GM12891 (cell line): ENCODE results near the gene MAGI1.
"Not testable (repeated sequence)": the region's sequence is repeated elsewhere in the genome, so short reads cannot be mapped to it uniquely, and the experiment has no call there.

ENCODE experiments used
- DNase-seq: peaks from one replicate; pipeline ENCODE4 v3.0.0; 2011; ENCODE audit warnings: low spot score; ENCODE audit not compliant: insufficient read length
- FAIRE-seq: peaks from 2 replicates; lab custom pipeline; 2011; peaks lifted over from hg19 to GRCh38; lab: Jason Lieb, UNC
- PAX5 ChIP-seq: IDR thresholded peaks from 2 replicates; pipeline ENCODE4 v1.6.1; 2011; ENCODE audit warnings: low read length, moderate library complexity, mild to moderate bottlenecking; ENCODE audit not compliant: insufficient read depth, severe bottlenecking
- POLR2A ChIP-seq: IDR thresholded peaks from 2 replicates; pipeline ENCODE4 v1.6.1; 2011; ENCODE audit warnings: low read depth, low read length, control low read depth
- POLR2AphosphoS5 ChIP-seq: IDR thresholded peaks from 2 replicates; pipeline ENCODE4 v1.6.1; 2011; ENCODE audit warnings: low read depth, low read length, control low read depth
- POU2F2 ChIP-seq: IDR thresholded peaks from 2 replicates; pipeline ENCODE4 v1.6.1; 2011; ENCODE audit warnings: low read depth, mild to moderate bottlenecking, control low read depth, low read length, moderate library complexity
- SPI1 ChIP-seq: IDR thresholded peaks from 2 replicates; pipeline ENCODE4 v1.6.1; 2011; ENCODE audit warnings: low read depth, low read length, control low read depth
- TAF1 ChIP-seq: IDR thresholded peaks from 2 replicates; pipeline ENCODE4 v1.6.1; 2011; ENCODE audit warnings: low read depth, low read length, control low read depth

Gene MAGI1

GRCh38 chr3:65532749-65533148 is 506.0 kb downstream of the MAGI1 start:
- no peak for FAIRE-seq
- no peak for DNase-seq
- TF ChIP-seq POLR2A (no peak), POLR2AphosphoS5 (no peak), POU2F2 (no peak), TAF1 (no peak), SPI1 (no peak), PAX5 (no peak)

- FAIRE-seq (no peak), DNase-seq (no peak)
- TF ChIP-seq SPI1 = no peak
- TF ChIP-seq POLR2A = no peak
- TF ChIP-seq PAX5 = no peak
- no peak for TF ChIP-seq POU2F2
- no peak for TF ChIP-seq TAF1
- TF ChIP-seq POLR2AphosphoS5 = no peak
Measured at GRCh38 chr3:65532215-65532614, 506.5 kb downstream of the MAGI1 start.

- FAIRE-seq (no peak), DNase-seq (no peak)
- TF ChIP-seq PAX5 (no peak), POLR2AphosphoS5 (no peak), SPI1 (no peak), POLR2A (no peak), TAF1 (no peak), POU2F2 (no peak)
Measured at GRCh38 chr3:65531499-65531898, 507.2 kb downstream of the MAGI1 start.

DNA sequence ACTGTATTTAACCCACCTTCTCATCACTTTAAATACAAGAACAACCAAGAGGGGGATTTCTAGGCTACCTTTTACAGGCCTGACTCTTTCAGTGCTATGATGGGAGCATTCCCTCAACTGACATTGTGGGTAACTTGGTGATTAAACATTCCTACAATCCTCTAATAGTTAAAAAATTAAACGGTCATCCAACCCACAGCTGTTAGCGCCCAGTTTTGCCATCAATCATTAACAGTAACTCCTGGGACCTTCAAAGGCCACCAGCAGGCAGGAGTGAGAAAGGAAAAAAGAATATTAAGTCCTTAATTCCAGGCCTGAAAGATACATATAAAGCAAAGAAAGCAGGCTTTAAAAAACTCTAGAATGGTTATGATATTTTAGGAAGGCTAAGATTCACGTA is 512.1 kb downstream of the MAGI1 start:
- no peak for FAIRE-seq
- TF ChIP-seq PAX5 (no peak), POLR2AphosphoS5 (no peak), POU2F2 (no peak), POLR2A (no peak), TAF1 (no peak), SPI1 (no peak)
- no peak for DNase-seq

- no peak for FAIRE-seq
- DNase-seq = no peak
- no peak for TF ChIP-seq TAF1
Measured at GRCh38 chr3:65524584-65524983, 514.1 kb downstream of the MAGI1 start.

- TF ChIP-seq TAF1 (no peak), POLR2AphosphoS5 (no peak), POU2F2 (no peak), SPI1 (no peak), PAX5 (no peak), POLR2A (no peak)
- DNase-seq (no peak), FAIRE-seq (no peak)
Measured at GRCh38 chr3:65523878-65524277, 514.8 kb downstream of the MAGI1 start.

- DNase-seq (no peak), FAIRE-seq (no peak)
- no peak for TF ChIP-seq POLR2AphosphoS5
- no peak for TF ChIP-seq SPI1
- no peak for TF ChIP-seq PAX5
- TF ChIP-seq POLR2A = no peak
- no peak for TF ChIP-seq TAF1
- no peak for TF ChIP-seq POU2F2
Measured at GRCh38 chr3:65521032-65521431, 517.7 kb downstream of the MAGI1 start.

- TF ChIP-seq POLR2A (no peak), SPI1 (no peak), POLR2AphosphoS5 (no peak), PAX5 (no peak), TAF1 (no peak)
- DNase-seq (no peak), FAIRE-seq (no peak)
Measured at GRCh38 chr3:65516998-65517397, 521.7 kb downstream of the MAGI1 start.

DNA sequence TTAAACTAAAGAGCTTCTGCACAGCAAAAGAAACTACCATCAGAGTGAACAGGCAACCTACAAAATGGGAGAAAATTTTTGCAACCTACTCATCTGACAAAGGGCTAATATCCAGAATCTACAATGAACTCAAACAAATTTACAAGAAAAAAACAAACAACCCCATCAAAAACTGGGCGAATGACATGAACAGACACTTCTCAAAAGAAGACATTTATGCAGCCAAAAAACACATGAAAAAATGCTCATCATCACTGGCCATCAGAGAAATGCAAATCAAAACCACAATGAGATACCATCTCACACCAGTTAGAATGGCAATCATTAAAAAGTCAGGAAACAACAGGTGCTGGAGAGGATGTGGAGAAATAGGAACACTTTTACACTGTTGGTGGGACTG is 524.4 kb downstream of the MAGI1 start:
- FAIRE-seq, DNase-seq: not testable (repeated sequence)

GRCh38 chr3:65509423-65509794 is 529.3 kb downstream of the MAGI1 start:
- not testable (repeated sequence) for DNase-seq, FAIRE-seq

DNA sequence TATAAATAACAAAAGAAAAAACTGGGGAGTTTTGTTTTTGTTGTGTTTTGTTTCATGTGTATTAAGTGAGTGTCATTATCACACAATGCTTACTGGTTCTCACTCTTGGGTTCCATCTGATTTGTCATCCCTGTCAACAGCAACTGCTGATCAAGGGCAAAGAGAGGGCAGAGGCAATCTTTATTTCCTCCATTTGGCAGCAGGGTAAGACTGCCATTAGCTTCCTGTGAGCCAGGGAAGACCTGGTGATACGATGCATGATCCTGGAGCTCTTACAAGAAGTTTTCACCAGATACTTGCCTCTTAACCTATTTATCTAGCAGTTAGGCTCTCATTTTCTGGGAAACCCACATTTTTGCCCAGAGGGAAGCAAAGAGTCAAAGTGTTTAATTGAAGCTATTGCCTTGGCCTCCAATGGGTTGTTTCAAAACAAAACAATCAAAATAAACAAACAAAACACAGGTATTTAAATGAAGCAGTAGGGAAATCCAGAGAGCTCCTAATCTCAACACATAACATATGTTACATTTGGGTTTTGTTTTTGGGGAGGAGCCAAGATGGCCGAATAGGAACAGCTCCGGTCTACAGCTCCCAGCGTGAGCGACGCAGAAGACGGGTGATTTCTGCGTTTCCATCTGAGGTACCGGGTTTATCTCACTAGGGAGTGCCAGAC is 529.8 kb downstream of the MAGI1 start:
- FAIRE-seq = no peak

More for the DNA sequence above, 529.8 kb downstream of the MAGI1 start:
- DNase-seq = no peak
- TF ChIP-seq POLR2A = no peak
